PFSK-1 (cell line): Measurements from ENCODE around the gene C7orf25. TPM values are rescaled to one million over a fixed set of nuclear protein-coding genes. Genes with fewer than 3 reads are reported as not detected.

Source experiments
- FOXP2 ChIP-seq: optimal IDR thresholded peaks from 2 replicates; pipeline ENCODE3; 2011; ENCODE audit warnings: borderline replicate concordance, control low read depth, inconsistent platforms; ENCODE audit not compliant: insufficient read depth; ENCODE audit errors: extremely low read length, extremely low read depth
- POLR2AphosphoS5 ChIP-seq: IDR thresholded peaks from 2 replicates; pipeline ENCODE4 v1.6.1; 2012; ENCODE audit warnings: low read depth, mild to moderate bottlenecking, control low read depth, low read length, moderate library complexity
- SIN3A ChIP-seq: IDR thresholded peaks from 2 replicates; pipeline ENCODE4 v1.6.1; 2012; ENCODE audit warnings: mild to moderate bottlenecking, low read length, moderate library complexity, borderline replicate concordance; ENCODE audit not compliant: insufficient read depth
- TAF1 ChIP-seq: IDR thresholded peaks from 2 replicates; pipeline ENCODE4 v1.6.1; 2012; ENCODE audit warnings: low read length, control low read depth, borderline replicate concordance; ENCODE audit not compliant: insufficient read depth
- polyA plus RNA-seq: library from polyadenylated mRNA; unstranded; fragments of >200 nt; gene quantifications from one replicate; pipeline ENCODE4 v1.2.1, GENCODE V29; 2012; ENCODE audit warnings: low read depth, missing spikeins; ENCODE audit not compliant: insufficient read length
- TF ChIP-seq, protein P1 (sequence below), 2 experiments: IDR thresholded peaks; 2 replicates each; pipeline versions ENCODE4 v1.6.1 to v1.8.0; 2011 to 2012; ENCODE audit warnings: low read depth in 2 of 2, low read length in 2 of 2, control low read depth in 1 of 2, inconsistent platforms in 1 of 2, mild to moderate bottlenecking in 1 of 2, moderate library complexity in 1 of 2; ENCODE audit not compliant: insufficient read depth in 1 of 2

Gene C7orf25
- polyA plus RNA-seq, result 0.82 TPM

- TF ChIP-seq FOXP2 (peak; percentile 83), TAF1 (no peak; the same call in 1 of the 2 replicates), POLR2AphosphoS5 (peak; percentile 65), SIN3A (no peak)
- TF ChIP-seq, protein P1, sequence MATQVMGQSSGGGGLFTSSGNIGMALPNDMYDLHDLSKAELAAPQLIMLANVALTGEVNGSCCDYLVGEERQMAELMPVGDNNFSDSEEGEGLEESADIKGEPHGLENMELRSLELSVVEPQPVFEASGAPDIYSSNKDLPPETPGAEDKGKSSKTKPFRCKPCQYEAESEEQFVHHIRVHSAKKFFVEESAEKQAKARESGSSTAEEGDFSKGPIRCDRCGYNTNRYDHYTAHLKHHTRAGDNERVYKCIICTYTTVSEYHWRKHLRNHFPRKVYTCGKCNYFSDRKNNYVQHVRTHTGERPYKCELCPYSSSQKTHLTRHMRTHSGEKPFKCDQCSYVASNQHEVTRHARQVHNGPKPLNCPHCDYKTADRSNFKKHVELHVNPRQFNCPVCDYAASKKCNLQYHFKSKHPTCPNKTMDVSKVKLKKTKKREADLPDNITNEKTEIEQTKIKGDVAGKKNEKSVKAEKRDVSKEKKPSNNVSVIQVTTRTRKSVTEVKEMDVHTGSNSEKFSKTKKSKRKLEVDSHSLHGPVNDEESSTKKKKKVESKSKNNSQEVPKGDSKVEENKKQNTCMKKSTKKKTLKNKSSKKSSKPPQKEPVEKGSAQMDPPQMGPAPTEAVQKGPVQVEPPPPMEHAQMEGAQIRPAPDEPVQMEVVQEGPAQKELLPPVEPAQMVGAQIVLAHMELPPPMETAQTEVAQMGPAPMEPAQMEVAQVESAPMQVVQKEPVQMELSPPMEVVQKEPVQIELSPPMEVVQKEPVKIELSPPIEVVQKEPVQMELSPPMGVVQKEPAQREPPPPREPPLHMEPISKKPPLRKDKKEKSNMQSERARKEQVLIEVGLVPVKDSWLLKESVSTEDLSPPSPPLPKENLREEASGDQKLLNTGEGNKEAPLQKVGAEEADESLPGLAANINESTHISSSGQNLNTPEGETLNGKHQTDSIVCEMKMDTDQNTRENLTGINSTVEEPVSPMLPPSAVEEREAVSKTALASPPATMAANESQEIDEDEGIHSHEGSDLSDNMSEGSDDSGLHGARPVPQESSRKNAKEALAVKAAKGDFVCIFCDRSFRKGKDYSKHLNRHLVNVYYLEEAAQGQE (IDR thresholded peaks at IDR 0.05; ENCODE audit: insufficient read depth in 1 of 2, low read depth in 2 of 2, low read length in 2 of 2), result 0 out of 4 replicates have a peak, but pooled peaks of 1 of the 2 experiments have one; percentile 0
These were observed at the start of gene C7orf25 for GRCh38 chr7:42911454-42912447. Gene C7orf25 (minus strand): TSS chr7:42912070. CDS start chr7:42910900, 1,170 bp downstream.

DNA sequence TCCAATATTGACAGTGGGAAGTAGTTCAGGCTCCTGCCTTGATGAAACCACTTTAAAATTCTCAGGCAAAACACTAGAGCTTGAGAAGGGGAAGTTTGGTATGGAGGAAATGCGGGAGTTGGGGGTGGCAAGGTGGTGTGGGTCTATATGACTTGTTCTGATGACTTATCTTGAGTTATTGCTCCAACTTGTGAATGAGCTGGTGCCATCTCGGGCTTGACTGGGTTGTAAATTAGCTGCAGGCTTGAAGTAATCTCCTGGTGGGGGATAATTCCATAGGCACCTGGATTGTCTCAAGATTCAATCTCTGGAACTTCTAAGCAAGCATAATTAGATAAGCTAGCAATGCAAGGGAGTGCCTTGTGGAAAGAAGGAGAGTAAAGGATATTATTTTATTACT is 49.3 kb upstream of the C7orf25 start:
- TF ChIP-seq, protein P1 (IDR thresholded peaks at IDR 0.05; ENCODE audit: insufficient read depth in 1 of 2, low read depth in 2 of 2, low read length in 2 of 2), result no peak
- TF ChIP-seq FOXP2, result no peak
- no peak for TF ChIP-seq TAF1
- TF ChIP-seq SIN3A, result no peak
- no peak for TF ChIP-seq POLR2AphosphoS5

DNA sequence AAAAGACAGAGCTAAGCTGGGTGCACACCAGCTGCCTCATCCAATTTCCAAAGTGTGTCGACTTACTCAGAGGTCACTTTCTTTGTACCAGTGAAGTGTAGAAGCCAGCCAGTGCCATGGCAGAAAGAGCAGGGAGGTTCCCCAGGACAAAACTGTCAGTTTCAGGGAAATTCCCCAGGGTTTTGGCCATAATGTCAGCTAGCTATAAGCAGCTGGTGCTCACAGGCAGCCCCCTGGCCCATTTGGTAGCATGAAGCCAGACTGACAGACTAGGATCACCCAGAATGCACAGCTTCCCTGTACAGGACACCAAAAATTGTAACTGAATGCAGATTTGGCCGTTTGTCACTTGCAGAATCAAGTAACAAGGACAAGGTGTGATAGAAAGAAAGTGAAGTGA is 48.9 kb upstream of the C7orf25 start:
- TF ChIP-seq, protein P1 (IDR thresholded peaks at IDR 0.05; ENCODE audit: insufficient read depth in 1 of 2, low read depth in 2 of 2, low read length in 2 of 2), result no peak
- TF ChIP-seq TAF1, result no peak

- TF ChIP-seq POLR2AphosphoS5, result no peak
- TF ChIP-seq FOXP2, result no peak
- TF ChIP-seq, protein P1 (IDR thresholded peaks at IDR 0.05; ENCODE audit: insufficient read depth in 1 of 2, low read depth in 2 of 2, low read length in 2 of 2), result no peak
- no peak for TF ChIP-seq SIN3A
- no peak for TF ChIP-seq TAF1
These were observed 47.7 kb upstream of the C7orf25 start for GRCh38 chr7:42959549-42959948.
